Activated CD4-positive, alpha-beta T cell treated with anti-CD3 and anti-CD28 coated beads, Interleukin-2, amount 50 U/mL, for 1 hour (primary cell): ENCODE results near the gene CUTA.
"Not testable (repeated sequence)": the region's sequence is repeated elsewhere in the genome, so short reads cannot be mapped to it uniquely, and the experiment has no call there.

Source experiments
- DNase-seq: peaks from one replicate; pipeline ENCODE4 v3.0.0-alpha.2; 2020

CUTA gene

GRCh38 chr6:33398601-33399000, 19.3 kb downstream of the CUTA start:
- not testable (repeated sequence) for DNase-seq

GRCh38 chr6:33397541-33397940, 20.4 kb downstream of the CUTA start:
- DNase-seq, result no peak

- no peak for DNase-seq
Observed at GRCh38 chr6:33392979-33393378, 24.9 kb downstream of the CUTA start.

GRCh38 chr6:33392595-33392948, 25.3 kb downstream of the CUTA start:
- no peak for DNase-seq

GRCh38 chr6:33391922-33392594, 25.8 kb downstream of the CUTA start:
- DNase-seq, result no peak

- DNase-seq, result peak; percentile 99
Observed at GRCh38 chr6:33391278-33391921, 26.5 kb downstream of the CUTA start, which contains the start of gene KIFC1. Gene KIFC1, plus strand, starts transcription at chr6:33391823. Its CDS starts 163 bp downstream, at chr6:33391986.

- no peak for DNase-seq
Observed at GRCh38 chr6:33390767-33391277, 27.1 kb downstream of the CUTA start.

- no peak for DNase-seq
Observed at GRCh38 chr6:33390173-33390572, 27.7 kb downstream of the CUTA start.

- DNase-seq, result no peak
Observed at GRCh38 chr6:33384581-33385020, 33.3 kb downstream of the CUTA start.

GRCh38 chr6:33383427-33384185, 34.3 kb downstream of the CUTA start:
- DNase-seq, result no peak

- DNase-seq, result no peak
Observed at GRCh38 chr6:33380272-33380981, 37.5 kb downstream of the CUTA start.

- not testable (repeated sequence) for DNase-seq
Observed at GRCh38 chr6:33379184-33379583, 38.7 kb downstream of the CUTA start.

- DNase-seq, result no peak
Observed at GRCh38 chr6:33377171-33377570, 40.7 kb downstream of the CUTA start.

GRCh38 chr6:33375143-33375671, 42.7 kb downstream of the CUTA start:
- DNase-seq, result no peak

- no peak for DNase-seq
Observed at GRCh38 chr6:33373960-33374910, 43.7 kb downstream of the CUTA start.

- no peak for DNase-seq
Observed at GRCh38 chr6:33372526-33373123, 45.3 kb downstream of the CUTA start.

GRCh38 chr6:33371901-33372300, 46.0 kb downstream of the CUTA start:
- DNase-seq, result not testable (repeated sequence)

- DNase-seq, result not testable (repeated sequence)
Observed at GRCh38 chr6:33367715-33368025, 50.2 kb downstream of the CUTA start.

- no peak for DNase-seq
Observed at GRCh38 chr6:33367009-33367714, 50.7 kb downstream of the CUTA start.
